ENCODE data around the gene ZNF664.

DNA sequence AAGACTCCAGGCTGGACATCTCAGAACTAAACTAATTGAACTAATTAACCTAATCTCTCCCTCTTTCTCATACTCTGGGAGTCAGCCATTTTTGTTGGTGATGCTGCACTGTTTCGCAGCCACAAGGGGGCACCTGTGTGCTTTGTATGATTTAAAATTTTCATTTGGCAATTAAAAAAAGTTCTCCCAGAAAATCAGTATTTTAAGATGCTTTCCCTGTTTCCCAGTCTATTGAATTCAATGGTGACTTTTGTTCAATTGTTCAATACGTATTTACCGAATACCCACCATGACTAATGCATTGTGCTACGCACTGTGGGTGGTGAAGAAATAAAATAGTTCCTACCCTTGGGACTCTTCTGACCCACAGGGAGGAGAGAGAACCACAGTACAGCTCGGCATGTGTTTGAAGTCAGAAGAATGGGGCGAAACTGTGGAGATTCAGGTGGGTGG, 63.7 kb downstream of the ZNF664 start:
- TF ChIP-seq CTCF (IDR thresholded peaks at IDR 0.05; ENCODE audit: insufficient read depth, low read depth, low read length) (peak; percentile 97), EZH2 (IDR thresholded peaks at IDR 0.05; ENCODE audit: insufficient read depth, low read length) (no peak)

Data from astrocyte (in vitro differentiated cells and primary cell).